ENCODE results near the gene PACRG. TPM values are rescaled to one million over a fixed set of nuclear protein-coding genes. Genes with fewer than 3 reads are reported as not detected.

PACRG gene
- total and polyA plus RNA-seq, 9 donors: 2.5 to 33.1 (median 3.8) TPM

DNA sequence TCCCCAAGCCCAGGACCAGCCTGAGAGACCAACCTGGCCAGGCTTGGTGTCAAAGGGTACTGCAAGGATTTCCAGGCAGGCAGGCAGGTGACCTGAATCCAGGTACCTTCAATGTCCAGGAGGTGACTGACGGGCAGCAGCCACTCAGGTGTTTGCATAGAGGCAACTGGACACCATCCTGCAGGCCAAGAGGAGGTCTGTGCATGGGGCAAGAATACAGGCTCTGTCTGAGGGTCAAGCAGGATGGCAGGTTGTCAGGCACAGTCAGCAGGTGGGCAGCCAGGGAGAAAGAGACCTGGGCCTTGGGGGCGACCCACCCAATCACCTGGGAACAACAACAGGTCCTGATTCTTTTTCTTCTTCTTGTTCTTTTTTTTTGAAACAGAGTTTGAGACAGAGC lies 527.5 kb downstream of the PACRG start:
- intact Hi-C loops (cut with DNase I): no loop called here
- Histone ChIP-seq H3K9me3 (no peaks in the 10 kb centered on the region), H3K36me3 (no peaks in the 10 kb centered on the region), H3K4me1 (ENCODE audit: insufficient read depth) (peaks cover 1% of the 10 kb centered on the region), H3K27me3 (no peaks in the 10 kb centered on the region), H3K27ac (no peak overlapping the region), H3K4me3 (no peak overlapping the region)
- 97 to 98% (median 98%) methylated on average over 2 of the region's 2 CpGs for WGBS, 3 donors
- TF ChIP-seq POLR2A (IDR thresholded peaks at IDR 0.05): no peak
- TF ChIP-seq EP300 (IDR thresholded peaks at IDR 0.05): no peak
- TF ChIP-seq, protein P1, sequence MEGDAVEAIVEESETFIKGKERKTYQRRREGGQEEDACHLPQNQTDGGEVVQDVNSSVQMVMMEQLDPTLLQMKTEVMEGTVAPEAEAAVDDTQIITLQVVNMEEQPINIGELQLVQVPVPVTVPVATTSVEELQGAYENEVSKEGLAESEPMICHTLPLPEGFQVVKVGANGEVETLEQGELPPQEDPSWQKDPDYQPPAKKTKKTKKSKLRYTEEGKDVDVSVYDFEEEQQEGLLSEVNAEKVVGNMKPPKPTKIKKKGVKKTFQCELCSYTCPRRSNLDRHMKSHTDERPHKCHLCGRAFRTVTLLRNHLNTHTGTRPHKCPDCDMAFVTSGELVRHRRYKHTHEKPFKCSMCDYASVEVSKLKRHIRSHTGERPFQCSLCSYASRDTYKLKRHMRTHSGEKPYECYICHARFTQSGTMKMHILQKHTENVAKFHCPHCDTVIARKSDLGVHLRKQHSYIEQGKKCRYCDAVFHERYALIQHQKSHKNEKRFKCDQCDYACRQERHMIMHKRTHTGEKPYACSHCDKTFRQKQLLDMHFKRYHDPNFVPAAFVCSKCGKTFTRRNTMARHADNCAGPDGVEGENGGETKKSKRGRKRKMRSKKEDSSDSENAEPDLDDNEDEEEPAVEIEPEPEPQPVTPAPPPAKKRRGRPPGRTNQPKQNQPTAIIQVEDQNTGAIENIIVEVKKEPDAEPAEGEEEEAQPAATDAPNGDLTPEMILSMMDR (IDR thresholded peaks at IDR 0.05): no peak
- DNase-seq: no peak

DNA sequence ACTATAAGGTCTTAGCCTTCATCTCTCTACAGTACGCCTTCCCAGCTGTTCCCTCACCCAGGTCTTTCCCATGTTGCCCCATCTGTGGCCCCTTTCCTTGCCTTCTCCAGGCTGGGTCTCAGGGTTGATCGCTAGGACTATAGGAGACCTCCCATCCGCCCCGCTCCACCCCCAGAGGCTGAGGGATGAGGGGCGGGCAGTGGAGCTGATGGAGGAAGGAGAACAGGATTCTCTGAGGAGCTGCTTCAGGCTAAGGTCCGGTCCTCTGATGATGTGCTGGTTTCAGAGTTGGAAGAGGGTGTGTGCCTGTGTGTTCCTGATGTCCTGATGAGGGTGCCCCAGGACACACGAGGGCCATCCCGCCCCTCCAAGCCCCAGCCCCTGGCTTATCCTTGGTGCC lies 531.9 kb downstream of the PACRG start:
- H3K27me3 ChIP-seq: no peaks in the 10 kb centered on the region
- H3K27ac ChIP-seq: no peak overlapping the region
- H3K4me3 ChIP-seq: no peak overlapping the region
- no peaks in the 10 kb centered on the region for H3K36me3 ChIP-seq
- no peaks in the 10 kb centered on the region for H3K9me3 ChIP-seq
- TF ChIP-seq, protein P1 (IDR thresholded peaks at IDR 0.05): no peak
- TF ChIP-seq EP300 (IDR thresholded peaks at IDR 0.05) (no peak), POLR2A (IDR thresholded peaks at IDR 0.05) (no peak)
- DNase-seq: no peak
- 70 to 74% (median 71%) methylated on average over 8 of the region's 8 CpGs for WGBS, 3 donors
- intact Hi-C loops (cut with DNase I): no loop called here
- H3K4me1 ChIP-seq (ENCODE audit: insufficient read depth): peaks cover 1% of the 10 kb centered on the region

DNA sequence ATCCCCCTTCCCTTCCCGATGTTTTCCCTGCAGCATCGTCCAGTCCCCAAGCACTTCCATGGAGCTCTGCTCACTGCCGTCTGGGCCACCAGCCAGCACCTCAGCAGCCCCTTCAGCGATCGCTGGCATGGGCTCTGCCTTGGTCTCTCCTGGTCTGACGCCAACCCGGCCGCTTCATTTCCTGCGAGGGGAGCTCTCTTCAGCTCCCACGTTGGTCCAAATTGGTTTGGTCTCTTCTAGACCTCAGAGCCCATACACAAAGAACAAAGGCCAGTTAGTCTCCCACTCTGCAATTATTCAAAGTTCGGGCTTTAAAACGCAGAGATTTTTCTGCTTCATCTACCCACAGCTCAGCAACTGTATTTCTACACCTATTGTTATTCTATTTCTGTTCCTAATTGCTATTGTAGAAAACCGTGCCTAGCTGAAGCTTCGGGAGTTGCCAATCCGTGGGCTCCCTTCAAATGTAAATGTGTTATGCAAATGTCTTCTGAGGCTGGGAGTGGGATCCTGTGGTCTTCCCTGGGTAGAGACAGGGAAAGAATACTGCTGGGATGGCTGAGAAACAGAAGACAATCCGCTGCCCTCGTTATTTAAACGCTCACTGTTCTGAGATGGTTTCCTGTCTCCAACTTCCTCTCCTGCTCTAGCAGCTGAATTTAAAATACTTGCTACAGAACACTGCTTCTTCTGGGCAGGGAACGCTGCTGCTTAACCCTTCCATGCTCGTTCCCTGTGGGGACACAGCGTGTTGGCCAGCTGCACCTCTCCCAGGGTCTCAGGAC lies 532.5 kb downstream of the PACRG start:
- TF ChIP-seq EP300 (IDR thresholded peaks at IDR 0.05) (no peak), POLR2A (IDR thresholded peaks at IDR 0.05) (no peak)
- TF ChIP-seq, protein P1 (IDR thresholded peaks at IDR 0.05): no peak
- Histone ChIP-seq H3K4me3 (peak overlapping the region; percentile 0), H3K9me3 (no peaks in the 10 kb centered on the region), H3K4me1 (ENCODE audit: insufficient read depth) (peaks cover 1% of the 10 kb centered on the region), H3K36me3 (no peaks in the 10 kb centered on the region), H3K27ac (no peak overlapping the region), H3K27me3 (no peaks in the 10 kb centered on the region)
- intact Hi-C loops (cut with DNase I): no loop called here
- 1 to 28% (median 2%) methylated on average over 21 of the region's 21 CpGs for WGBS, 3 donors
- DNase-seq: peak in 3 of 5 donors; percentile 19 to 66 (median 24)

- intact Hi-C loops (cut with DNase I): no loop called here
- no peak for DNase-seq
- peaks cover 1% of the 10 kb centered on the region for H3K4me1 ChIP-seq (ENCODE audit: insufficient read depth)
- no peak overlapping the region for H3K4me3 ChIP-seq
- TF ChIP-seq EP300 (IDR thresholded peaks at IDR 0.05): no peak
- TF ChIP-seq, protein P1 (IDR thresholded peaks at IDR 0.05): no peak
- TF ChIP-seq POLR2A (IDR thresholded peaks at IDR 0.05): no peak
- H3K36me3 ChIP-seq: no peaks in the 10 kb centered on the region
- WGBS, 3 donors: 14 to 29% (median 14%) methylated on average over 8 of the region's 8 CpGs
- H3K9me3 ChIP-seq: no peaks in the 10 kb centered on the region
- no peak overlapping the region for H3K27ac ChIP-seq
- no peaks in the 10 kb centered on the region for H3K27me3 ChIP-seq
Measured at GRCh38 chr6:163260911-163261310, 533.1 kb downstream of the PACRG start.

All from ovary (tissue), 9 donors.